Astrocyte of the spinal cord (primary cell): Measurements from ENCODE around the gene CDC42BPA.

Source experiments
- DNase-seq: peaks from one replicate; pipeline ENCODE4 v3.0.0; 2011; ENCODE audit warnings: low read depth, low spot score
- H3K4me3 ChIP-seq: 2 replicates; pipeline ENCODE4 v1.5.1; 2011; ENCODE audit warnings: low read depth, mild to moderate bottlenecking, low read length, moderate library complexity
- CTCF ChIP-seq: IDR thresholded peaks from 2 replicates; pipeline ENCODE4 v1.5.1; 2012; ENCODE audit warnings: low read depth, mild to moderate bottlenecking, low read length, inconsistent platforms
- in situ Hi-C: cut with HindIII; loops from 2 replicates; pipeline ENCODE4 v1.10.0; 2017; ENCODE audit warnings: low sequenced_read_pairs

Gene CDC42BPA

GRCh38 chr1:227192163-227192562, 126.1 kb downstream of the CDC42BPA start:
- no peak overlapping the region for H3K4me3 ChIP-seq
- DNase-seq: peak; percentile 95
- in situ Hi-C loops: no loop called here
- no peak for TF ChIP-seq CTCF

- H3K4me3 ChIP-seq: no peak overlapping the region
- in situ Hi-C loops: no loop called here
- TF ChIP-seq CTCF: no peak
- no peak for DNase-seq
Measured at GRCh38 chr1:227191607-227192006, 126.7 kb downstream of the CDC42BPA start.

GRCh38 chr1:227190321-227190720, 128.0 kb downstream of the CDC42BPA start:
- in situ Hi-C loops: no loop called here
- DNase-seq: no peak
- TF ChIP-seq CTCF: no peak

GRCh38 chr1:227185291-227185690, 133.0 kb downstream of the CDC42BPA start:
- in situ Hi-C loops: no loop called here
- DNase-seq: no peak
- no peak for TF ChIP-seq CTCF
- no peak overlapping the region for H3K4me3 ChIP-seq

More at GRCh38 chr1:227190321-227190720, 128.0 kb downstream of the CDC42BPA start:
- no peak overlapping the region for H3K4me3 ChIP-seq

GRCh38 chr1:227182012-227182411, 136.3 kb downstream of the CDC42BPA start:
- no peak for DNase-seq
- in situ Hi-C loops: no loop called here
- no peak for TF ChIP-seq CTCF
- no peak overlapping the region for H3K4me3 ChIP-seq

GRCh38 chr1:227175611-227176010, 142.7 kb downstream of the CDC42BPA start:
- H3K4me3 ChIP-seq: no peak overlapping the region
- no peak for DNase-seq
- TF ChIP-seq CTCF: no peak
- in situ Hi-C loops: no loop called here

GRCh38 chr1:227174164-227174563, 144.1 kb downstream of the CDC42BPA start:
- H3K4me3 ChIP-seq: no peak overlapping the region
- no peak for TF ChIP-seq CTCF
- in situ Hi-C loops: no loop called here
- peak; percentile 23 for DNase-seq
